WTC11 (cell line): ENCODE measurements around the gene ZNF652. TPM values are rescaled to one million over a fixed set of nuclear protein-coding genes. Genes with fewer than 3 reads are reported as not detected.

ENCODE experiments used
- ATAC-seq: fragments of 200-7000 bp; cut with Tn5 transposase; 2 replicates; pipeline ENCODE4 v1.10.0; 2021; ENCODE audit warnings: mild to moderate bottlenecking, moderate library complexity
- CTCF ChIA-PET: fragments of 300-600 bp; sonication (Branson Sonifier 250); formaldehyde crosslinking; loops from one replicate; lab custom pipeline; 2021; ENCODE audit warnings: antibody characterized with exemption; lab: Charles Lee
- POLR2A ChIA-PET: fragments of 350-600 bp; sonication (Branson Sonifier 250); formaldehyde crosslinking; loops from one replicate; lab custom pipeline; 2021; ENCODE audit warnings: antibody characterized with exemption; lab: Charles Lee
- DNase-seq: peaks from one replicate; pipeline ENCODE4 v3.0.0; 2021; ENCODE audit warnings: low spot score
- H3K27ac Mint-ChIP-seq: 2 replicates; pipeline ENCODE4 v1.8.0; 2021; ENCODE audit warnings: mixed read lengths
- H3K27me3 Mint-ChIP-seq: 2 replicates; pipeline ENCODE4 v1.8.0; 2021; ENCODE audit warnings: low read depth, mild to moderate bottlenecking, moderate library complexity, mixed read lengths
- H3K36me3 Mint-ChIP-seq: 2 replicates; pipeline ENCODE4 v1.8.0; 2021; ENCODE audit warnings: mixed read lengths
- H3K4me1 Mint-ChIP-seq: 2 replicates; pipeline ENCODE4 v1.8.0; 2022; ENCODE audit warnings: mixed read lengths
- H3K4me3 Mint-ChIP-seq: 2 replicates; pipeline ENCODE4 v1.8.0; 2021; ENCODE audit warnings: mild to moderate bottlenecking, moderate library complexity, mixed read lengths
- H3K9me3 Mint-ChIP-seq: 2 replicates; pipeline ENCODE4 v1.8.0; 2021; ENCODE audit warnings: mixed read lengths
- MXD4 ChIP-seq: fragments of 250-450 bp; sonication (Bioruptor Pico); IDR thresholded peaks from 2 replicates; pipeline ENCODE4 v1.8.0; 2021; ENCODE audit warnings: mild to moderate bottlenecking, moderate library complexity, borderline replicate concordance
- MYBL2 ChIP-seq: sonication (generic); formaldehyde crosslinking; IDR thresholded peaks from 2 replicates; pipeline ENCODE4 v1.8.1; 2023; ENCODE audit warnings: mild to moderate bottlenecking, moderate library complexity, missing genetic modification reagents
- NFE2L1 ChIP-seq: sonication (generic); formaldehyde crosslinking; IDR thresholded peaks from 2 replicates; pipeline ENCODE4 v1.8.1; 2023; ENCODE audit warnings: missing genetic modification reagents
- SP1 ChIP-seq: sonication (generic); formaldehyde crosslinking; conservative IDR thresholded peaks from 2 replicates; pipeline ENCODE4 v1.8.1; 2022; ENCODE audit warnings: missing genetic modification reagents
- TEAD1 ChIP-seq: sonication (generic); formaldehyde crosslinking; IDR thresholded peaks from 2 replicates; pipeline ENCODE4 v1.8.0; 2022; ENCODE audit warnings: mild to moderate bottlenecking, missing genetic modification reagents
- ZNF219 ChIP-seq: sonication (generic); formaldehyde crosslinking; IDR thresholded peaks from 2 replicates; pipeline ENCODE4 v1.8.0; 2023; ENCODE audit warnings: missing genetic modification reagents, mild to moderate bottlenecking, borderline replicate concordance
- ZNF396 ChIP-seq: fragments of 250-450 bp; sonication (Bioruptor Pico); IDR thresholded peaks from 2 replicates; pipeline ENCODE4 v1.8.0; 2021; ENCODE audit warnings: mild to moderate bottlenecking, moderate library complexity, borderline replicate concordance
- total RNA-seq: library from RNA; stranded (reverse); gene quantifications from 3 replicates; pipeline ENCODE4 v1.2.3, GENCODE V29; 2021
- TF ChIP-seq, protein P1 (sequence below): sonication (generic); formaldehyde crosslinking; IDR thresholded peaks from 2 replicates; pipeline ENCODE4 v1.8.0; 2022; ENCODE audit warnings: mild to moderate bottlenecking, missing genetic modification reagents
- TF ChIP-seq, protein P2 (sequence below): sonication (generic); formaldehyde crosslinking; IDR thresholded peaks from 2 replicates; pipeline ENCODE4 v1.8.1; 2023; ENCODE audit warnings: mild to moderate bottlenecking, missing genetic modification reagents
- TF ChIP-seq, protein P3 (sequence below): sonication (generic); formaldehyde crosslinking; conservative IDR thresholded peaks from 2 replicates; pipeline ENCODE4 v1.8.1; 2022; ENCODE audit warnings: mild to moderate bottlenecking, missing genetic modification reagents
- TF ChIP-seq, protein P4 (sequence below): sonication (generic); formaldehyde crosslinking; IDR thresholded peaks from 2 replicates; pipeline ENCODE4 v1.8.0; 2022; ENCODE audit warnings: mild to moderate bottlenecking, missing genetic modification reagents
- TF ChIP-seq, protein P5 (sequence below): sonication (generic); formaldehyde crosslinking; IDR thresholded peaks from 2 replicates; pipeline ENCODE4 v1.8.1; 2023; ENCODE audit warnings: mild to moderate bottlenecking, missing genetic modification reagents, moderate library complexity
- TF ChIP-seq, protein P6 (sequence below): fragments of 200-600 bp; IDR thresholded peaks from 2 replicates; pipeline ENCODE4 v1.8.0; 2022; ENCODE audit warnings: antibody characterized with exemption
- TF ChIP-seq, protein P7 (sequence below): sonication (generic); formaldehyde crosslinking; IDR thresholded peaks from 2 replicates; pipeline ENCODE4 v1.8.0; 2022; ENCODE audit warnings: missing genetic modification reagents
- TF ChIP-seq, protein P8 (sequence below): sonication (generic); formaldehyde crosslinking; IDR thresholded peaks from 2 replicates; pipeline ENCODE4 v1.8.0; 2023; ENCODE audit warnings: missing genetic modification reagents, mild to moderate bottlenecking, borderline replicate concordance

The ZNF652 gene
- total RNA-seq, 1 experiment from 2014 or later = 40.8 TPM

DNA sequence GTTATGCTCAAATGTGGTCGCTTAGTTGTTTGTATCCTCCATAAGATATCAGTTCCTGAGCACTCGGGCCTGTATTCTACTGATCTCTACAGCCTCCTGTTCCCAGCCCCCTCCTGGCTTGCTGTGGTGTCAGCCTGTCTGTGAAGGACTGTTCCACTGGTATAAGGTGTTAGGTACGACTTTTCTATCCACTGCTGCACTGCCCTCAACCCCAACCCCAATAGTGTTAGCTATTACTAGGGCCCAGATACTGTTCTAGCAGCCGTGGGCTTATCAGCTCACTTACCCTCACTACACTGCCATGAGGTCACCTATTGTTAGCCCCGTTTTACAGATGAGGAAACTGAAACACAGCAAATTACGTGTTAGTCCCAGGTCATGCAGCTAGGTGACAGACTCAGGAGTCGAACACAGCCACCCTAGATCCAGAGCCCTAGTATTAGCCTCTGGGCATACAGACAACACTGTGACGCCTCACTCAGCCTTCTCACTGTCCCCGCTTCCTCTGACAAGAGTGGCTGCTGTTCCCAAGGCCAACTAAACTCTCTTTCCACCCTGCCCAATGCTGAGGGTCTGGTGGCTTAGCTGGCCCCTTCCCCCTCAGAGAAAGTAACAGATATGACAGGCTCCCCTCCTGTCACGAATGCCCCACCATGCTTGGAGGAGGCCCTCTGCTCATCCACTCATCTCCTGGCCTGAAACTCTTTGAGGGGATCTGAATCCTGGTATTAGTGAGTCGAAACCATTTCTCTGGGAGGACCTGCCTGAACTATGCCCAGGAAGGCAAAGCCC, 25.6 kb upstream of the ZNF652 start (continued):
- TF ChIP-seq, protein P1, sequence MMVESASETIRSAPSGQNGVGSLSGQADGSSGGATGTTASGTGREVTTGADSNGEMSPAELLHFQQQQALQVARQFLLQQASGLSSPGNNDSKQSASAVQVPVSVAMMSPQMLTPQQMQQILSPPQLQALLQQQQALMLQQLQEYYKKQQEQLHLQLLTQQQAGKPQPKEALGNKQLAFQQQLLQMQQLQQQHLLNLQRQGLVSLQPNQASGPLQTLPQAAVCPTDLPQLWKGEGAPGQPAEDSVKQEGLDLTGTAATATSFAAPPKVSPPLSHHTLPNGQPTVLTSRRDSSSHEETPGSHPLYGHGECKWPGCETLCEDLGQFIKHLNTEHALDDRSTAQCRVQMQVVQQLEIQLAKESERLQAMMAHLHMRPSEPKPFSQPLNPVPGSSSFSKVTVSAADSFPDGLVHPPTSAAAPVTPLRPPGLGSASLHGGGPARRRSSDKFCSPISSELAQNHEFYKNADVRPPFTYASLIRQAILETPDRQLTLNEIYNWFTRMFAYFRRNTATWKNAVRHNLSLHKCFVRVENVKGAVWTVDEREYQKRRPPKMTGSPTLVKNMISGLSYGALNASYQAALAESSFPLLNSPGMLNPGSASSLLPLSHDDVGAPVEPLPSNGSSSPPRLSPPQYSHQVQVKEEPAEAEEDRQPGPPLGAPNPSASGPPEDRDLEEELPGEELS (CRISPR knock-in tag) = no peak
- TF ChIP-seq ZNF219 (no peak), NFE2L1 (CRISPR knock-in tag) (no peak), TEAD1 (CRISPR knock-in tag) (no peak)
- TF ChIP-seq, protein P2, sequence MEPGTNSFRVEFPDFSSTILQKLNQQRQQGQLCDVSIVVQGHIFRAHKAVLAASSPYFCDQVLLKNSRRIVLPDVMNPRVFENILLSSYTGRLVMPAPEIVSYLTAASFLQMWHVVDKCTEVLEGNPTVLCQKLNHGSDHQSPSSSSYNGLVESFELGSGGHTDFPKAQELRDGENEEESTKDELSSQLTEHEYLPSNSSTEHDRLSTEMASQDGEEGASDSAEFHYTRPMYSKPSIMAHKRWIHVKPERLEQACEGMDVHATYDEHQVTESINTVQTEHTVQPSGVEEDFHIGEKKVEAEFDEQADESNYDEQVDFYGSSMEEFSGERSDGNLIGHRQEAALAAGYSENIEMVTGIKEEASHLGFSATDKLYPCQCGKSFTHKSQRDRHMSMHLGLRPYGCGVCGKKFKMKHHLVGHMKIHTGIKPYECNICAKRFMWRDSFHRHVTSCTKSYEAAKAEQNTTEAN (CRISPR knock-in tag) = no peak
- TF ChIP-seq, protein P3, sequence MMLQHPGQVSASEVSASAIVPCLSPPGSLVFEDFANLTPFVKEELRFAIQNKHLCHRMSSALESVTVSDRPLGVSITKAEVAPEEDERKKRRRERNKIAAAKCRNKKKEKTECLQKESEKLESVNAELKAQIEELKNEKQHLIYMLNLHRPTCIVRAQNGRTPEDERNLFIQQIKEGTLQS = no peak
- TF ChIP-seq, protein P4, sequence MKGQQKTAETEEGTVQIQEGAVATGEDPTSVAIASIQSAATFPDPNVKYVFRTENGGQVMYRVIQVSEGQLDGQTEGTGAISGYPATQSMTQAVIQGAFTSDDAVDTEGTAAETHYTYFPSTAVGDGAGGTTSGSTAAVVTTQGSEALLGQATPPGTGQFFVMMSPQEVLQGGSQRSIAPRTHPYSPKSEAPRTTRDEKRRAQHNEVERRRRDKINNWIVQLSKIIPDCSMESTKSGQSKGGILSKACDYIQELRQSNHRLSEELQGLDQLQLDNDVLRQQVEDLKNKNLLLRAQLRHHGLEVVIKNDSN (CRISPR knock-in tag) = no peak
- TF ChIP-seq, protein P5, sequence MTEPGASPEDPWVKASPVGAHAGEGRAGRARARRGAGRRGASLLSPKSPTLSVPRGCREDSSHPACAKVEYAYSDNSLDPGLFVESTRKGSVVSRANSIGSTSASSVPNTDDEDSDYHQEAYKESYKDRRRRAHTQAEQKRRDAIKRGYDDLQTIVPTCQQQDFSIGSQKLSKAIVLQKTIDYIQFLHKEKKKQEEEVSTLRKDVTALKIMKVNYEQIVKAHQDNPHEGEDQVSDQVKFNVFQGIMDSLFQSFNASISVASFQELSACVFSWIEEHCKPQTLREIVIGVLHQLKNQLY (CRISPR knock-in tag) = no peak

DNA sequence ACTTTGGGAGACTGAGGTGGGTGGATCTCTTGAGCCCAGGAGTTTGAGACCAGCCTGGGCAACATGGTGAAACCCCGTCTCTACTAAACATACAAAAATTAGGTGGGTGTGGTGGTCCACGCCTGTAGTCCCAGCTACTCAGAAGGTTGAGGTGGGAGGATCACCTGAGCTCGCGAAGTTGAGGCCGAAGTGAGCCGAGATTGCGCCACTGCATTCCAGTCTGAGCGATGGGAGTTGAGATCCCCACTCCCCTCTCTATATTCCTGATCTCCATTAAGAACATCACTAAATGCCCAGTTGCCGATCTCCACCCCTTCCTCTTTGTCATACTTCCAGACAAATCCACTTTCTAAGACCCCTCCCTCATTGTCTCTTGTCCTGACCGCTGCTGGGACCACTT, 24.3 kb upstream of the ZNF652 start:
- Mint-ChIP-seq H3K9me3 (no peaks in the 10 kb centered on the region), H3K4me1 (peaks cover 2% of the 10 kb centered on the region), H3K36me3 (no peaks in the 10 kb centered on the region), H3K27ac (no peak overlapping the region), H3K27me3 (no peaks in the 10 kb centered on the region; the same call in 1 of the 2 replicates), H3K4me3 (no peak overlapping the region)
- no peak for ATAC-seq
- POLR2A ChIA-PET = no interaction called here
- CTCF ChIA-PET = interaction anchor here (0.7 to 4.9 kb wide), 4 partner anchors 10 to 22 kb away, joined by 3 to 23 read pairs (median 6); no protein-coding TSS in a partner anchor
- TF ChIP-seq MYBL2 (CRISPR knock-in tag) (no peak), ZNF396 (no peak), MXD4 (no peak), SP1 (CRISPR knock-in tag) (no peak)
- TF ChIP-seq, protein P6, sequence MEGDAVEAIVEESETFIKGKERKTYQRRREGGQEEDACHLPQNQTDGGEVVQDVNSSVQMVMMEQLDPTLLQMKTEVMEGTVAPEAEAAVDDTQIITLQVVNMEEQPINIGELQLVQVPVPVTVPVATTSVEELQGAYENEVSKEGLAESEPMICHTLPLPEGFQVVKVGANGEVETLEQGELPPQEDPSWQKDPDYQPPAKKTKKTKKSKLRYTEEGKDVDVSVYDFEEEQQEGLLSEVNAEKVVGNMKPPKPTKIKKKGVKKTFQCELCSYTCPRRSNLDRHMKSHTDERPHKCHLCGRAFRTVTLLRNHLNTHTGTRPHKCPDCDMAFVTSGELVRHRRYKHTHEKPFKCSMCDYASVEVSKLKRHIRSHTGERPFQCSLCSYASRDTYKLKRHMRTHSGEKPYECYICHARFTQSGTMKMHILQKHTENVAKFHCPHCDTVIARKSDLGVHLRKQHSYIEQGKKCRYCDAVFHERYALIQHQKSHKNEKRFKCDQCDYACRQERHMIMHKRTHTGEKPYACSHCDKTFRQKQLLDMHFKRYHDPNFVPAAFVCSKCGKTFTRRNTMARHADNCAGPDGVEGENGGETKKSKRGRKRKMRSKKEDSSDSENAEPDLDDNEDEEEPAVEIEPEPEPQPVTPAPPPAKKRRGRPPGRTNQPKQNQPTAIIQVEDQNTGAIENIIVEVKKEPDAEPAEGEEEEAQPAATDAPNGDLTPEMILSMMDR = no peak
- TF ChIP-seq, protein P7, sequence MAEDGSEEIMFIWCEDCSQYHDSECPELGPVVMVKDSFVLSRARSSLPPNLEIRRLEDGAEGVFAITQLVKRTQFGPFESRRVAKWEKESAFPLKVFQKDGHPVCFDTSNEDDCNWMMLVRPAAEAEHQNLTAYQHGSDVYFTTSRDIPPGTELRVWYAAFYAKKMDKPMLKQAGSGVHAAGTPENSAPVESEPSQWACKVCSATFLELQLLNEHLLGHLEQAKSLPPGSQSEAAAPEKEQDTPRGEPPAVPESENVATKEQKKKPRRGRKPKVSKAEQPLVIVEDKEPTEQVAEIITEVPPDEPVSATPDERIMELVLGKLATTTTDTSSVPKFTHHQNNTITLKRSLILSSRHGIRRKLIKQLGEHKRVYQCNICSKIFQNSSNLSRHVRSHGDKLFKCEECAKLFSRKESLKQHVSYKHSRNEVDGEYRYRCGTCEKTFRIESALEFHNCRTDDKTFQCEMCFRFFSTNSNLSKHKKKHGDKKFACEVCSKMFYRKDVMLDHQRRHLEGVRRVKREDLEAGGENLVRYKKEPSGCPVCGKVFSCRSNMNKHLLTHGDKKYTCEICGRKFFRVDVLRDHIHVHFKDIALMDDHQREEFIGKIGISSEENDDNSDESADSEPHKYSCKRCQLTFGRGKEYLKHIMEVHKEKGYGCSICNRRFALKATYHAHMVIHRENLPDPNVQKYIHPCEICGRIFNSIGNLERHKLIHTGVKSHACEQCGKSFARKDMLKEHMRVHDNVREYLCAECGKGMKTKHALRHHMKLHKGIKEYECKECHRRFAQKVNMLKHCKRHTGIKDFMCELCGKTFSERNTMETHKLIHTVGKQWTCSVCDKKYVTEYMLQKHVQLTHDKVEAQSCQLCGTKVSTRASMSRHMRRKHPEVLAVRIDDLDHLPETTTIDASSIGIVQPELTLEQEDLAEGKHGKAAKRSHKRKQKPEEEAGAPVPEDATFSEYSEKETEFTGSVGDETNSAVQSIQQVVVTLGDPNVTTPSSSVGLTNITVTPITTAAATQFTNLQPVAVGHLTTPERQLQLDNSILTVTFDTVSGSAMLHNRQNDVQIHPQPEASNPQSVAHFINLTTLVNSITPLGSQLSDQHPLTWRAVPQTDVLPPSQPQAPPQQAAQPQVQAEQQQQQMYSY (CRISPR knock-in tag) = no peak
- TF ChIP-seq, protein P8, sequence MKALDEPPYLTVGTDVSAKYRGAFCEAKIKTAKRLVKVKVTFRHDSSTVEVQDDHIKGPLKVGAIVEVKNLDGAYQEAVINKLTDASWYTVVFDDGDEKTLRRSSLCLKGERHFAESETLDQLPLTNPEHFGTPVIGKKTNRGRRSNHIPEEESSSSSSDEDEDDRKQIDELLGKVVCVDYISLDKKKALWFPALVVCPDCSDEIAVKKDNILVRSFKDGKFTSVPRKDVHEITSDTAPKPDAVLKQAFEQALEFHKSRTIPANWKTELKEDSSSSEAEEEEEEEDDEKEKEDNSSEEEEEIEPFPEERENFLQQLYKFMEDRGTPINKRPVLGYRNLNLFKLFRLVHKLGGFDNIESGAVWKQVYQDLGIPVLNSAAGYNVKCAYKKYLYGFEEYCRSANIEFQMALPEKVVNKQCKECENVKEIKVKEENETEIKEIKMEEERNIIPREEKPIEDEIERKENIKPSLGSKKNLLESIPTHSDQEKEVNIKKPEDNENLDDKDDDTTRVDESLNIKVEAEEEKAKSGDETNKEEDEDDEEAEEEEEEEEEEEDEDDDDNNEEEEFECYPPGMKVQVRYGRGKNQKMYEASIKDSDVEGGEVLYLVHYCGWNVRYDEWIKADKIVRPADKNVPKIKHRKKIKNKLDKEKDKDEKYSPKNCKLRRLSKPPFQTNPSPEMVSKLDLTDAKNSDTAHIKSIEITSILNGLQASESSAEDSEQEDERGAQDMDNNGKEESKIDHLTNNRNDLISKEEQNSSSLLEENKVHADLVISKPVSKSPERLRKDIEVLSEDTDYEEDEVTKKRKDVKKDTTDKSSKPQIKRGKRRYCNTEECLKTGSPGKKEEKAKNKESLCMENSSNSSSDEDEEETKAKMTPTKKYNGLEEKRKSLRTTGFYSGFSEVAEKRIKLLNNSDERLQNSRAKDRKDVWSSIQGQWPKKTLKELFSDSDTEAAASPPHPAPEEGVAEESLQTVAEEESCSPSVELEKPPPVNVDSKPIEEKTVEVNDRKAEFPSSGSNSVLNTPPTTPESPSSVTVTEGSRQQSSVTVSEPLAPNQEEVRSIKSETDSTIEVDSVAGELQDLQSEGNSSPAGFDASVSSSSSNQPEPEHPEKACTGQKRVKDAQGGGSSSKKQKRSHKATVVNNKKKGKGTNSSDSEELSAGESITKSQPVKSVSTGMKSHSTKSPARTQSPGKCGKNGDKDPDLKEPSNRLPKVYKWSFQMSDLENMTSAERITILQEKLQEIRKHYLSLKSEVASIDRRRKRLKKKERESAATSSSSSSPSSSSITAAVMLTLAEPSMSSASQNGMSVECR (CRISPR knock-in tag) = no peak
- DNase-seq = no peak
